GM12875 (cell line): ENCODE data around the gene ZNF331.
"Not testable (repeated sequence)": the region's sequence is repeated elsewhere in the genome, so short reads cannot be mapped to it uniquely, and the experiment has no call there.

Source experiments
- H3K4me3 ChIP-seq: one replicate; pipeline ENCODE4 v1.5.1; 2011; ENCODE audit warnings: low read depth, low read length, control low read depth
- CTCF ChIP-seq: IDR thresholded peaks from 2 replicates; pipeline ENCODE4 v1.5.1; 2011; ENCODE audit warnings: low read depth, mild to moderate bottlenecking, control low read depth, inconsistent platforms, low read length, moderate library complexity, borderline replicate concordance; ENCODE audit not compliant: insufficient read depth

ZNF331 gene

GRCh38 chr19:53507523-53508442 is 30.2 kb upstream of the ZNF331 start:
- TF ChIP-seq CTCF = no peak
- no peak overlapping the region for H3K4me3 ChIP-seq

DNA sequence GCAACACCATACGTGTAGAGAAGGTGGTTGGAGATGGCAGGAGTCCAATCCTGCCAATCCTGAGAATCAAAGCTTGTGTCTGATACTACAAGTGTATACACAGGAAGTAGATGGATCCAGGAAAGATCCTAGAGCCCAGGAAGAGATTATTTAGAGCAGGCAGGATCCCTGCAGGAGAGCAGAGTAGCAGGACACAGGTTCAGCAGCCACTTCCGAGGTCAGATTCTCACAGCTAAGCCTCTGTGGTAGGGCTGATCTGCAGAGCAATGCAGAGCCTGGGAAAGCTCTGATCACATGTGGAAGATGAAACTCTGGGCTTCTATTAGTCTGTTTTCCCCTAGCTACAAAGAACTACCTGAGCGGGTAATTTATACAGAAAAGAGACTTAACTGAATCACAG is 28.5 kb upstream of the ZNF331 start:
- H3K4me3 ChIP-seq = no peak overlapping the region
- no peak for TF ChIP-seq CTCF

DNA sequence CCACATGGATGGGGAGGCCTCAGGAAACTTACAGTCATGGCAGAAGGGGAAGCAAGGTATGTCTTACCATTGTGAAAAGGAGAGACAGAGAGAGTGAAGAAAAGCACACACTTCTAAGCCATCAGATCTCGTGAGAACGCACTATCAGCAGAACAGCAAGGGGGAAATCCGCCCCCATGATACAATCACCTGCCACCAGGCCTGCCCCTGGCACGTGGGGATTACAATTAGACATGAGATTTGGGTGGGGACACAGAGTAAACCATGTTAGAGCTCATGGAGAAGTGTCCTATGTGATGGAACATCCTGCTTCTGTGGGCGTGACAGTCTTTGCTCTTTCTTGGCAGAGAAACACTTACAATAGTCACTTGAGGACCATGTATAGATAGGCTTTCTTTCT is 28.1 kb upstream of the ZNF331 start:
- no peak overlapping the region for H3K4me3 ChIP-seq
- TF ChIP-seq CTCF = no peak

DNA sequence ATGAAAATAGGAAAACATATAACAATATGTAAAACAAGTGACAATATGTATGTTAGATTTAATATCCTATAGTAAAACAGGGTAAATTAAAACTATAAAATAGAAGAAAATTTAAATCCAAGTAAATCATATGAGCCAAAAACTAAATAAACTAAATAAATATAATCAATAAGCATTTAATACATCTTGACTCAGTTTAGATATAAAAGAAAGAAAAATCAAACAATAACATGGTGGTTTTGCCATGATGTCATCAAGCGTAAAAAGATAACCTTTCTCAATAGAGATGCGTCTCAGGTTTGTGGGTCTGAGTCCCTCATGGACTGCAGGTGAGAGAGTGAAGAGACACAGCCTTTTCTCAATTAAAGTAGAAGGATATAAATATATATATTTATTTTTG is 26.6 kb upstream of the ZNF331 start:
- no peak overlapping the region for H3K4me3 ChIP-seq
- TF ChIP-seq CTCF = no peak

- peak; percentile 25; the same call in 1 of the 2 replicates for TF ChIP-seq CTCF
These were observed 26.0 kb upstream of the ZNF331 start for GRCh38 chr19:53511933-53512374.

DNA sequence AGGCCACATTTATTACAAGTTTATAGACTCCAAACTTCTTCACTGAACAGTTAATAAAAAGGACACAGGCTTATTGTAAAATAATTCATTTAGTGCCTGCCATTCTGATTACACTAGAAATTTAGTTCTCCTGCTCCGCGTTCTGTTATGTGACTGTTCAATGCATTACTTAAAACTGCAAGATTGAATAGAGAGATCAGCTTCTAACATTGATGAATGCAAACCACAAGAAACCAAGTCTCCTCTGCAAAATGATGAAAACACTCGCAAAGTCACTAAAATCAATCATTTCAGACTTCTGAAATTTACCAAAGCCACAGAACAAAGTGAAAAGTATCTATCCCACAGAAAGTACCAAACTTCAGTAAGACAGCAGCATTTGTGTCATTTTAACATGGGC is 22.9 kb upstream of the ZNF331 start:
- not testable (repeated sequence) for H3K4me3 ChIP-seq

More at GRCh38 chr19:53511933-53512374, 26.0 kb upstream of the ZNF331 start:
- no peak overlapping the region for H3K4me3 ChIP-seq

GRCh38 chr19:53517114-53517741 is 20.7 kb upstream of the ZNF331 start:
- no peak for TF ChIP-seq CTCF
- no peak overlapping the region for H3K4me3 ChIP-seq
